Fibroblast of pulmonary artery (primary cell): ENCODE data around the gene BLOC1S5.

Source experiments
- DNase-seq: peaks from one replicate; pipeline ENCODE4 v3.0.0-alpha.2; 2010; ENCODE audit warnings: low read depth
- H3K4me3 ChIP-seq: replicated peaks from 2 replicates; pipeline ENCODE4 v1.5.1; 2011; ENCODE audit warnings: low read depth, mild to moderate bottlenecking, control low read depth, low read length, moderate library complexity
- CTCF ChIP-seq: IDR thresholded peaks from 2 replicates; pipeline ENCODE4 v1.5.1; 2011; ENCODE audit warnings: mild to moderate bottlenecking, control low read depth, low read length, inconsistent platforms; ENCODE audit errors: missing control alignments

Gene BLOC1S5

DNA sequence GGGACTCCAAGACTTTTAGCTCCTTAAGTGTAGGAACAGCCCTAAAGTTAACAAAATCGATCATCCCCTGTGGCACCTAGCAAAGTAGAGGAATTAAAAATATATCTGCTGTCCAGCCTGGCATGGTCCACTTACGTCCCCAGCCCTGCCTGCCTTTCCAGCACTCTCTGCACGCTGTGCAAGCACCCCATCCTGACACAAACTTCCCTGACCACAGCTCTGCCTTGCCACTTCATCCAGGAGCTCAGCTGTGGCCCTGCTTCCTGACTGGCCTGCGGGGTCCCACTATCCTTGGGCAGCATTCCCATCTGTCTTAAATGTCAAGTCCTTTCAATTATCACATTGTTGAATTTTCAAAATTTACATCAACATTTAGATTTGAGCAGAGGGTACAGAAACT lies 39.0 kb downstream of the BLOC1S5 start:
- H3K4me3 ChIP-seq, result no peak overlapping the region
- TF ChIP-seq CTCF, result no peak
- DNase-seq, result no peak

GRCh38 chr6:8023638-8024037 lies 40.6 kb downstream of the BLOC1S5 start:
- TF ChIP-seq CTCF, result no peak
- H3K4me3 ChIP-seq, result no peak overlapping the region
- no peak for DNase-seq

GRCh38 chr6:8020083-8020482 lies 44.1 kb downstream of the BLOC1S5 start:
- TF ChIP-seq CTCF, result no peak
- DNase-seq, result no peak
- no peak overlapping the region for H3K4me3 ChIP-seq

DNA sequence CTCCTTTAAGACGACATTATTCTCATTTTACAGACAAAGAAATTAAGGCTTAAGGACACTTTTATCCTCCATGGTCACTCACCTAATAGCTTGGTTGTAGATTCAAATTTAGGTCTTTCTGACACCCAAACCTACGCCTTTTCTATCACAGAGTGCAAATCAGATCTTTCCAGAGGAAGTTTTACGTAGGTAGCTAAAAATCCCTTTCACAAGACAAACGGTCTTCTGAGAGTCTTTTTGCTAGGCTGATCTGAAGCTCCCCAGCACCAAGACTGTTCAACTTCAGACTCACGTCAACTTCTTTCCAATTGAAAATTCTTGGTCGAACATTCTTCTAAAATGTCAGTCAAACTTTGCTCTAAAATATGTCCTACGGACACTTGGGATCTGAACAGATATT lies 46.5 kb downstream of the BLOC1S5 start:
- no peak for DNase-seq
- no peak for TF ChIP-seq CTCF
- no peak overlapping the region for H3K4me3 ChIP-seq

- no peak for DNase-seq
- H3K4me3 ChIP-seq, result no peak overlapping the region
- no peak for TF ChIP-seq CTCF
These were observed 46.9 kb downstream of the BLOC1S5 start for GRCh38 chr6:8017276-8017701.

DNA sequence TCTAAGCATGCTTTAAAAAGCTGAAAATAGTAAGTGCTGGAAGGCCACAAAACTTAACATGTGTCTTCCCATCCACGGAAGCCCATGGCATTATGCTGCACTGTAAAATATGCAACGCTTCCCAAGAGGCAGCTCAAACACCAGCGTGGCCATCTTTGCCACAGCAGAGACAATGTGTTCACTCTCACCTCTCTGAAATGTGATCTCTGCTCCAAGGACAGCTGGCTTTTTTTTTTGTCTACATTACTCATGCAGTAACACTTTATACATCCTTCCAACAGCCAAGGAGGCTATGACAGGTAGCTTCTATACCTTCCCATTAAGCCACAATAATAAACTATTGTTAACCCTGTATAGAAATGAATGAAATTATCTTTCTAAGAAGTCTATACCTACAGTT lies 49.2 kb downstream of the BLOC1S5 start:
- no peak for TF ChIP-seq CTCF
- DNase-seq, result no peak
- H3K4me3 ChIP-seq, result no peak overlapping the region

GRCh38 chr6:8013763-8014162 lies 50.4 kb downstream of the BLOC1S5 start:
- no peak for TF ChIP-seq CTCF
- no peak for DNase-seq
- H3K4me3 ChIP-seq, result no peak overlapping the region
